Measurements from ENCODE around the gene CCDC85B. TPM values are rescaled to one million over a fixed set of nuclear protein-coding genes. Genes with fewer than 3 reads are reported as not detected.

CCDC85B gene
- total RNA-seq, 3 donors from 2014 or later (not counting 1 experiment from before 2014, with no cell fraction given): 22.6 to 36.1 (median 24.1) TPM

GRCh38 chr11:65934014-65934413, 43.5 kb downstream of the CCDC85B start:
- Histone ChIP-seq H3K27ac (ENCODE audit: low read length) (no peak overlapping the region), H3K4me1 (ENCODE audit: control insufficient read depth, insufficient read depth, low read length) (peaks cover 15% of the 10 kb centered on the region), H3K27me3 (ENCODE audit: control insufficient read depth, insufficient read depth, low read length) (no peaks in the 10 kb centered on the region), H3K9me3 (ENCODE audit: control insufficient read depth, insufficient read depth, low read length) (no peaks in the 10 kb centered on the region), H3K4me3 (ENCODE audit: low read length) (no peak overlapping the region), H3K36me3 (ENCODE audit: control insufficient read depth, insufficient read depth, low read length) (no peaks in the 10 kb centered on the region)
- Mint-ChIP-seq H3K36me3 (no peaks in the 10 kb centered on the region), H3K27ac (no peak overlapping the region), H3K27me3 (ENCODE audit: low read depth in 2 of 2) (no peaks in the 10 kb centered on the region), H3K4me3 (no peak overlapping the region), H3K4me1 (peaks cover 2 to 16% of the 10 kb centered on the region in 2 donors), H3K9me3 (no peaks in the 10 kb centered on the region)
- TF ChIP-seq CTCF (IDR thresholded peaks at IDR 0.05): no peak
- no CpG with 5 or more reads among the region's 4 CpGs for WGBS (ENCODE audit: insufficient coverage)
- intact Hi-C loops (cut with micrococcal nuclease): no loop called here
- no peak for DNase-seq
- ATAC-seq: no peak

DNA sequence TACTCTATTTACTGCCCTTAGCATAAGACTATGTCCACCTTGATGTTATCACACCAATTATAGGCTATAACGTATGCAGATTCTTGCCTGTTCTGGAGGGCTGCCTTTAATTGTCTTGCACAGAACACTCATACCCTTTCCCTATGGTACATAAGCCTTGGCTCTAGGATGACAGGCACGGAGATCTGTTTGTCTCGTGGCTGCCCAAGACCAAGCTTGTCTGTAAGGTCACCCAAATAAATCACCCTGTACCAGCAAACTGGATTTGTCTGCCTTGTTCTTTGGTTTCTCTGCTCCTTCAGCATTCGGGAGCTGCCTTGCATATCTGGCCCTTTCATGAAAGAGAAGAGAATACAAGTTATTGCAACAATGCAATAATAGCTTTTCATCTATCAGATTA, 47.3 kb downstream of the CCDC85B start:
- no peak for TF ChIP-seq CTCF (IDR thresholded peaks at IDR 0.05)

More for the DNA sequence above, 47.3 kb downstream of the CCDC85B start:
- H3K4me1 ChIP-seq (ENCODE audit: control insufficient read depth, insufficient read depth, low read length): peaks cover 7% of the 10 kb centered on the region
- Mint-ChIP-seq H3K27ac (no peak overlapping the region), H3K4me3 (no peak overlapping the region), H3K4me1 (peaks cover 0 to 6% of the 10 kb centered on the region in 2 donors), H3K27me3 (ENCODE audit: low read depth in 2 of 2) (no peaks in the 10 kb centered on the region), H3K9me3 (no peaks in the 10 kb centered on the region), H3K36me3 (no peaks in the 10 kb centered on the region)
- no peak overlapping the region for H3K27ac ChIP-seq (ENCODE audit: low read length)
- WGBS (ENCODE audit: insufficient coverage): 62% methylated on average over 4 of the region's 4 CpGs
- intact Hi-C loops (cut with micrococcal nuclease): no loop called here
- no peaks in the 10 kb centered on the region for H3K9me3 ChIP-seq (ENCODE audit: control insufficient read depth, insufficient read depth, low read length)
- no peak overlapping the region for H3K4me3 ChIP-seq (ENCODE audit: low read length)
- ATAC-seq (no peak), DNase-seq (no peak)
- no peaks in the 10 kb centered on the region for H3K27me3 ChIP-seq (ENCODE audit: control insufficient read depth, insufficient read depth, low read length)
- H3K36me3 ChIP-seq (ENCODE audit: control insufficient read depth, insufficient read depth, low read length): no peaks in the 10 kb centered on the region

Other genes starting within 250 kb of the CCDC85B start
- gene RELA, start 227.8 kb upstream of the CCDC85B start, total RNA-seq: 100 to 1,000 TPM; 319 to 380 (median 338) TPM
- gene KAT5, start 178.4 kb upstream of the CCDC85B start, total RNA-seq: 100 to 1,000 TPM; 140 to 155 (median 146) TPM
- 10 to 100 TPM; 34.6 to 45.6 (median 38.5) TPM for gene RNASEH2C, start 169.9 kb upstream of the CCDC85B start, total RNA-seq
- gene AP5B1, start 109.7 kb upstream of the CCDC85B start, total RNA-seq: 10 to 100 TPM; 13.9 to 22.5 (median 21.3) TPM
- gene OVOL1, start 103.6 kb upstream of the CCDC85B start, total RNA-seq: under 1 TPM in 2 of 3 donors, not detected in 1; 0.11 to 0.12 TPM
- 1 to 10 TPM in 1 of 3 donors, under 1 TPM in 2; 0.31 to 2.0 (median 0.54) TPM for gene SNX32, start 56.7 kb upstream of the CCDC85B start, total RNA-seq
- 1,000 to 10,000 TPM; 1,035 to 1,220 (median 1,095) TPM for gene CFL1, start 32.5 kb upstream of the CCDC85B start, total RNA-seq
- 10 to 100 TPM; 71.6 to 93.4 (median 73.6) TPM for gene MUS81, start 30.2 kb upstream of the CCDC85B start, total RNA-seq
- gene EFEMP2, start 17.9 kb upstream of the CCDC85B start, total RNA-seq: 10 to 100 TPM in 1 of 3 donors, 1 to 10 TPM in 2; 6.1 to 13.0 (median 9.8) TPM
- 1,000 to 10,000 TPM in 1 of 3 donors, 100 to 1,000 TPM in 2; 765 to 1,016 (median 976) TPM for gene CTSW, start 10.8 kb upstream of the CCDC85B start, total RNA-seq
- gene FIBP, start 2.2 kb upstream of the CCDC85B start, total RNA-seq: 10 to 100 TPM; 36.5 to 47.9 (median 45.7) TPM
- gene FOSL1, start 9.7 kb downstream of the CCDC85B start, total RNA-seq: 1 to 10 TPM; 3.4 to 9.0 (median 6.8) TPM
- gene C11orf68, start 28.4 kb downstream of the CCDC85B start, total RNA-seq: 10 to 100 TPM; 19.9 to 28.3 (median 20.7) TPM
- gene DRAP1, start 28.8 kb downstream of the CCDC85B start, total RNA-seq: 100 to 1,000 TPM; 114 to 115 (median 115) TPM
- not detected for gene TSGA10IP, start 54.8 kb downstream of the CCDC85B start, total RNA-seq
- gene SART1, start 71.1 kb downstream of the CCDC85B start, total RNA-seq: 100 to 1,000 TPM; 103 to 123 (median 115) TPM
- gene EIF1AD, start 111.5 kb downstream of the CCDC85B start, total RNA-seq: 10 to 100 TPM; 49.9 to 74.2 (median 62.8) TPM
- gene BANF1, start 111.8 kb downstream of the CCDC85B start, total RNA-seq: 100 to 1,000 TPM in 1 of 3 donors, 10 to 100 TPM in 2; 87.8 to 107 (median 90.4) TPM
- not detected for gene CST6, start 121.3 kb downstream of the CCDC85B start, total RNA-seq
- 10 to 100 TPM; 12.2 to 16.9 (median 13.3) TPM for gene CATSPER1, start 135.8 kb downstream of the CCDC85B start, total RNA-seq
- gene GAL3ST3, start 158.5 kb downstream of the CCDC85B start, total RNA-seq: not detected
- 100 to 1,000 TPM; 249 to 269 (median 253) TPM for gene SF3B2, start 161.7 kb downstream of the CCDC85B start, total RNA-seq
- gene PACS1, start 179.6 kb downstream of the CCDC85B start, total RNA-seq: 100 to 1,000 TPM; 176 to 204 (median 186) TPM

All from natural killer cell (primary cell).